IMR-90 (cell line): ENCODE data around the gene DOCK2. TPM values are rescaled to one million over a fixed set of nuclear protein-coding genes. Genes with fewer than 3 reads are reported as not detected.

Source experiments
- ATAC-seq: fragments of 200-7000 bp; cut with Tn5 transposase; 2 replicates; pipeline ENCODE4 v1.9.1; 2020; ENCODE audit warnings: low read depth, mild to moderate bottlenecking, moderate library complexity
- BruUV-seq: library from RNA; stranded (reverse); fragments of 400-500 nt; replicated peaks from 2 replicates; lab custom pipeline; 2021; lab: Mats Ljungman, UMichigan
- CTCF ChIA-PET: fragments of 300-600 bp; formaldehyde crosslinking; extraction: SDS; loops from one replicate; lab custom pipeline; 2021; ENCODE audit warnings: antibody characterized with exemption; lab: Yijun Ruan, JAX
- POLR2A ChIA-PET: fragments of 300-600 bp; sonication (Branson Sonifier 250); formaldehyde crosslinking; loops from one replicate; lab custom pipeline; 2022; ENCODE audit warnings: antibody characterized with exemption; ENCODE audit not compliant: unreplicated experiment; lab: Charles Lee
- DNase-seq: peaks from one replicate; pipeline ENCODE4 v3.0.0; 2013
- H2AFZ ChIP-seq: replicated peaks from 2 replicates; pipeline ENCODE3; 2013; ENCODE audit warnings: low read length, mild to moderate bottlenecking; ENCODE audit not compliant: poor library complexity
- H2AK5ac ChIP-seq: 2 replicates; pipeline ENCODE4 v1.6.1; 2013; ENCODE audit warnings: low read depth, low read length, inconsistent platforms
- H2AK9ac ChIP-seq: replicated peaks from 2 replicates; pipeline ENCODE3; 2013; ENCODE audit warnings: mild to moderate bottlenecking, low read depth, low read length, moderate library complexity; ENCODE audit not compliant: poor library complexity
- H2BK120ac ChIP-seq: 2 replicates; pipeline ENCODE4 v1.6.1; 2013; ENCODE audit warnings: low read depth, low read length, inconsistent platforms
- H2BK15ac ChIP-seq: 3 replicates; pipeline ENCODE4 v1.6.1; 2013; ENCODE audit warnings: low read depth, low read length, inconsistent platforms
- H2BK20ac ChIP-seq: 2 replicates; pipeline ENCODE4 v1.6.1; 2013; ENCODE audit warnings: low read depth, mild to moderate bottlenecking, inconsistent platforms, low read length, moderate library complexity
- H2BK5ac ChIP-seq: 2 replicates; pipeline ENCODE4 v1.6.1; 2013; ENCODE audit warnings: mild to moderate bottlenecking, low read depth, low read length, inconsistent platforms; ENCODE audit not compliant: poor library complexity, severe bottlenecking
- H3K14ac ChIP-seq: replicated peaks from 2 replicates; pipeline ENCODE4 v1.6.1; 2013; ENCODE audit warnings: low read depth, low read length, inconsistent platforms
- H3K18ac ChIP-seq: 2 replicates; pipeline ENCODE4 v1.6.1; 2013; ENCODE audit warnings: low read depth, low read length, control low read depth
- H3K23ac ChIP-seq: 2 replicates; pipeline ENCODE4 v1.6.1; 2013; ENCODE audit warnings: low read depth, low read length, inconsistent platforms
- H3K27ac ChIP-seq: 2 replicates; pipeline ENCODE4 v1.5.1; 2013; ENCODE audit warnings: mild to moderate bottlenecking, control low read depth, low read length; ENCODE audit not compliant: insufficient read depth
- H3K27me3 ChIP-seq: 2 replicates; pipeline ENCODE4 v1.6.1; 2013; ENCODE audit warnings: low read length; ENCODE audit not compliant: control insufficient read depth, insufficient read depth
- H3K36me3 ChIP-seq: 2 replicates; pipeline ENCODE4 v1.6.1; 2013; ENCODE audit warnings: low read length, mixed read lengths; ENCODE audit not compliant: control insufficient read depth, insufficient read depth
- H3K4ac ChIP-seq: 2 replicates; pipeline ENCODE4 v1.6.1; 2013; ENCODE audit warnings: low read depth, low read length, inconsistent platforms
- H3K4me1 ChIP-seq: 2 replicates; pipeline ENCODE4 v1.6.1; 2013; ENCODE audit warnings: low read length, mixed read lengths; ENCODE audit not compliant: control insufficient read depth, insufficient read depth
- H3K4me2 ChIP-seq: 2 replicates; pipeline ENCODE4 v1.6.1; 2013; ENCODE audit warnings: low read depth, mild to moderate bottlenecking, control low read depth, low read length, moderate library complexity
- H3K4me3 ChIP-seq: 2 replicates; pipeline ENCODE4 v1.5.1; 2013; ENCODE audit warnings: low read depth, mild to moderate bottlenecking, control low read depth, low read length, moderate library complexity; ENCODE audit not compliant: insufficient read depth
- H3K56ac ChIP-seq: 2 replicates; pipeline ENCODE4 v1.6.1; 2013; ENCODE audit warnings: low read length, inconsistent platforms; ENCODE audit not compliant: insufficient read depth; ENCODE audit errors: extremely low read depth
- H3K79me1 ChIP-seq, 2 experiments: 2 replicates each; pipeline ENCODE4 v1.6.1; 2013; ENCODE audit warnings: low read length in 2 of 2, inconsistent platforms in 1 of 2, low read depth in 1 of 2
- H3K9ac ChIP-seq: 2 replicates; pipeline ENCODE4 v1.6.1; 2013; ENCODE audit warnings: low read depth, low read length, control low read depth
- H3K9me1 ChIP-seq: 2 replicates; pipeline ENCODE4 v1.6.1; 2013; ENCODE audit warnings: low read length, inconsistent platforms; ENCODE audit not compliant: insufficient read depth
- H3K9me3 ChIP-seq: 2 replicates; pipeline ENCODE4 v1.6.1; 2013; ENCODE audit warnings: low read length; ENCODE audit not compliant: control insufficient read depth, insufficient read depth
- H4K20me1 ChIP-seq: 2 replicates; pipeline ENCODE4 v1.6.1; 2013; ENCODE audit warnings: low read length, inconsistent platforms; ENCODE audit not compliant: insufficient read depth
- H4K5ac ChIP-seq: 2 replicates; pipeline ENCODE4 v1.6.1; 2013; ENCODE audit warnings: mild to moderate bottlenecking, low read depth, low read length, control low read depth
- H4K8ac ChIP-seq, 2 experiments: 2 replicates each; pipeline ENCODE4 v1.6.1; 2013; ENCODE audit warnings: low read depth in 2 of 2, low read length in 2 of 2, control low read depth in 1 of 2, inconsistent platforms in 1 of 2
- H4K91ac ChIP-seq: 2 replicates; pipeline ENCODE4 v1.6.1; 2013; ENCODE audit warnings: low read depth, low read length, inconsistent platforms; ENCODE audit not compliant: insufficient read depth
- BHLHE40 ChIP-seq: fragments of 150-350 bp; IDR thresholded peaks from 2 replicates; pipeline ENCODE4 v1.6.1; 2016; ENCODE audit warnings: mild to moderate bottlenecking, low read depth, low read length
- CEBPB ChIP-seq: IDR thresholded peaks from 2 replicates; pipeline ENCODE4 v1.6.1; 2012; ENCODE audit warnings: low read depth, low read length, improper control_type of control experiment
- CHD1 ChIP-seq: IDR thresholded peaks from 2 replicates; pipeline ENCODE4 v1.6.1; 2012; ENCODE audit warnings: low read depth, low read length, improper control_type of control experiment
- ELK1 ChIP-seq: fragments of 150-350 bp; IDR thresholded peaks from 2 replicates; pipeline ENCODE4 v1.6.1; 2016; ENCODE audit warnings: low read depth, mild to moderate bottlenecking, low read length, moderate library complexity, borderline replicate concordance
- MAZ ChIP-seq: IDR thresholded peaks from 2 replicates; pipeline ENCODE4 v1.6.1; 2012; ENCODE audit warnings: low read depth, mild to moderate bottlenecking, low read length, improper control_type of control experiment, moderate library complexity, borderline replicate concordance
- MXI1 ChIP-seq: IDR thresholded peaks from 2 replicates; pipeline ENCODE4 v1.6.1; 2012; ENCODE audit warnings: low read depth, mild to moderate bottlenecking, low read length, moderate library complexity, borderline replicate concordance
- POLR2A ChIP-seq: IDR thresholded peaks from 2 replicates; pipeline ENCODE4 v1.6.1; 2012; ENCODE audit warnings: mild to moderate bottlenecking, low read depth, low read length
- RCOR1 ChIP-seq: IDR thresholded peaks from 2 replicates; pipeline ENCODE4 v1.6.1; 2012; ENCODE audit warnings: mild to moderate bottlenecking, low read length, improper control_type of control experiment; ENCODE audit not compliant: insufficient replicate concordance
- SMC3 ChIP-seq: fragments of 150-350 bp; IDR thresholded peaks from 2 replicates; pipeline ENCODE4 v1.6.1; 2016; ENCODE audit warnings: low read depth, mild to moderate bottlenecking, antibody characterized with exemption, low read length, moderate library complexity
- USF2 ChIP-seq: fragments of 150-350 bp; IDR thresholded peaks from 2 replicates; pipeline ENCODE4 v1.6.1; 2017; ENCODE audit warnings: mild to moderate bottlenecking, antibody characterized with exemption, low read length, low read depth
- WGBS, 2 experiments: methylation state at CpG; one replicate each; pipeline versions ENCODE4 v1.1.5 to v1.1.7; 2013; ENCODE audit warnings: missing lambda C conversion rate in 2 of 2; ENCODE audit not compliant: insufficient read length in 1 of 2; ENCODE audit errors: extremely low coverage in 2 of 2; 5-methylcytosine and 5-hydroxymethylcytosine counted together
- dilution Hi-C: fragments of 300-500 bp; cut with HindIII; formaldehyde crosslinking; loops from one replicate; pipeline ENCODE4 v1.14.3; 2018; ENCODE audit warnings: low sequenced_read_pairs; ENCODE audit not compliant: unreplicated experiment
- in situ Hi-C: fragments of 300-500 bp; cut with MboI; formaldehyde crosslinking; loops from 3 replicates; pipeline ENCODE4 v1.14.3; 2019; ENCODE audit warnings: low sequenced_read_pairs, inconsistent platforms, mixed read lengths
- intact Hi-C: fragments of 100-400 bp; cut with micrococcal nuclease; formaldehyde crosslinking; loops from 2 replicates; pipeline ENCODE4 v1.10.0; 2022
- polyA plus RNA-seq, 3 experiments: library from polyadenylated mRNA; depleted of rRNA; stranded (reverse); fragments of >200 nt; gene quantifications; 2 replicates each; pipeline ENCODE4 v1.2.3, GENCODE V29; 2012; ENCODE audit warnings: low replicate concordance in 1 of 3
- total RNA-seq: library from RNA; depleted of rRNA; stranded (reverse); fragments of >200 nt; gene quantifications from 2 replicates; pipeline ENCODE4 v1.2.3, GENCODE V29; 2012

DOCK2 gene
- total and polyA plus RNA-seq, 2 of the 4 experiments (the other 2 are of a cell fraction) = 0.72 to 3.0 TPM

- Histone ChIP-seq H3K4me1 (no peaks in the 10 kb centered on the region), H2BK120ac (no peak overlapping the region), H3K18ac (no peak overlapping the region), H4K20me1 (no peaks in the 10 kb centered on the region), H3K9ac (no peak overlapping the region), H2AFZ (no peak overlapping the region), H3K9me3 (no peaks in the 10 kb centered on the region), H3K9me1 (peaks cover 2% of the 10 kb centered on the region; the same call in 1 of the 2 replicates), H3K14ac (no peak overlapping the region), H2BK20ac (no peak overlapping the region), H3K36me3 (no peaks in the 10 kb centered on the region; the same call in 1 of the 2 replicates), H3K27ac (no peak overlapping the region), H3K79me1 (peaks cover 8 to 15% of the 10 kb centered on the region in 2 experiments; a peak in 3 of 4 replicates), H3K4me3 (no peak overlapping the region), H3K27me3 (no peaks in the 10 kb centered on the region), H2BK15ac (no peak overlapping the region), H4K8ac (no peak overlapping the region), H3K56ac (no peak overlapping the region), H2AK9ac (no peak overlapping the region), H4K91ac (no peak overlapping the region), H3K23ac (no peak overlapping the region), H3K4me2 (no peak overlapping the region), H2AK5ac (no peak overlapping the region), H2BK5ac (no peak overlapping the region), H3K4ac (no peak overlapping the region), H4K5ac (no peak overlapping the region)
- in situ Hi-C loops (no loop called here), dilution Hi-C loops (no loop called here), intact Hi-C loops (no loop called here)
- no peak for ATAC-seq
- no TSS peak for BruUV-seq
- TF ChIP-seq SMC3 (no peak), MAZ (no peak), POLR2A (no peak), RCOR1 (no peak), ELK1 (no peak), MXI1 (no peak), CEBPB (no peak), BHLHE40 (no peak), CHD1 (no peak), USF2 (no peak)
- DNase-seq = no peak
- no CpG with 5 or more reads among the region's 2 CpGs for WGBS, 2 experiments
- ChIA-PET CTCF (no interaction called here), POLR2A (no interaction called here)
Observed at GRCh38 chr5:169901896-169902295, 264.8 kb downstream of the DOCK2 start.
